ENCODE data around the gene FADS1.

The FADS1 gene

DNA sequence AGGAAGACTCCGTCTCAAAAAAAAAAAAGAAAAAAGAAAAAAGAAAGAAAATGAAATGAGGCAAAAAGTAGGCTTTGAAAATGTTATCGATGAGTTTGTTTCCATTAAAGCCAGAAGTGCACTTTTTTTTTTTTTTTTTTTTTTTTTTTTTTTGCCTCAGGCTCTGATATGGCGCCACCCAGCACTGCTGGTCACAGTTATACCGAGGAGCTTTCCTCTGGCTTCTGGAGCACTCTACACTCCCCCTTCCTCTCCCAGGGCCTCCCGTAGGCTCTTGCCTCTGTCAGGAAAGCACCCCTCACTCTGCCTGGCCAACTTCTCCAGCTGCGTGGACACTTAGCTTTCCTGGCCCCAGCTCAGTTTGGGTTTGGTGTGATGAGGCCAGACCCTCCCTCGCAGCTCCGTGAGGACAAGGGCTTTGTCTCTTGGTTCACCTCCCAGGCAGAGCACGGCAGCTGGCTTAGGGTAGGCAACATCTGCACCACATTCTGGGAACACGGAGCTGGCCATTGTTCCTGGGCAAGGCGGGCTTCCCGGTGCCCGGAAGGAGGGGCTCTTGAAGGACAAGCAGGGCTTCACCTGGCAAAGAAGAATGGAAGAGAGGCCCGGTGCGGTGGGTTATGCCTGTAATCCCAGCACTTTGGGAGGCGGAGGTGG lies 28.2 kb upstream of the FADS1 start:
- DNase-seq = no peak

DNA sequence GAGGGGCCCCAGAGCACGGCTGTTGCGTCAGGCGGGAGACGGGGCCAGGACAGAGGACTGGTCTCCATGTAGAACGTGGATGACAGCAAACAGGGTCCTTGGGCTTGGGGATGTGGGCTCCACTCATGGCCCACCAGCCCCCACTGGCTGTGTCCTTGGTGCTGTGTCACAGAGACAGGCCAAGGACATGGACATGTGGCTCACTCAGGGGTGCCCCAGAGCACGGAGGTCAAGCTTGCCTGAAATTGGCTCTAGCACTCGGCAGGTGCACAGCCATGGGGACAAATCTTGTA lies 25.7 kb upstream of the FADS1 start:
- no peak for DNase-seq

DNA sequence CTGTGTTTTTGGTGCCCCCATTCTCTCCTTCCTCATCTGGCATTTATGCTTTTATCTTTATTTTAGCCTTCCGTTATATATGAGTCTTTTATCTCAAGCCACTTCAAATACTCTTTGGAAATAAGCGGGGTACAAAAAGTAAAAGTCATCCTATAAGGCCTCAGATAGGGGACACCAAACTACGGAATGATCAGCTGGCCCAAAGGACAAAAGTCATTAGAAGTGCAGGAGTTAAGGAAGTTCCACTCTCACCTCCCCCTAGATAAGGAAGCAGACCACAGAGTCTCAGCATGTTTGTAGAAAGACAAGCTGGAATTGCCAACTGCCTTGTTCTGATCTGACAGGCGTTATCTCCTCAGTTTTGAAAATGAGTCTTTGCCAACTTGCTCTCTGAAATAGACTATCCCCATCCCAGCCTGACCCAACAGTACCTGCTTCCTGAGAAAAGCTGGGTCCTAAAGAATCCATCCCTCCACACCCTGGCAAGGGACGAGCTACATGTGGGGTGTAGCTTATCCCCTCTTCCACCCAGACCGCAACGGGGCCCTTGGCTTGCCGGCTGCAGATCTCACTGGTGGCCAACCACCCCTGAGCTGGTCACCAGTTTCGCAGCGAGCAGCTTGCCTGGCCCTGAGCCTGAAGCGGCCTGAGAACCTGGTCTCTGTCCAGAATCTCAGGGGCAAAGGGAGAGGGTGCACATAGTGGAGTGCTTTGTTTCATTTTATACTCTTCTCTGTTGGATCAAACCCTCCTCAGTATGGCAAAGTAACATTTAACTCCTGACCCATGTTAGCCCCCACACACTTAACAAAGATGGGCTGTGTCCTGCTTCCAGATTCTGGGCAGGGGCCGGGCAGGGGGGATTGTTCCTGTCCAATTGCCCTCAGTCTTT lies 25.1 kb upstream of the FADS1 start:
- no peak for DNase-seq

DNA sequence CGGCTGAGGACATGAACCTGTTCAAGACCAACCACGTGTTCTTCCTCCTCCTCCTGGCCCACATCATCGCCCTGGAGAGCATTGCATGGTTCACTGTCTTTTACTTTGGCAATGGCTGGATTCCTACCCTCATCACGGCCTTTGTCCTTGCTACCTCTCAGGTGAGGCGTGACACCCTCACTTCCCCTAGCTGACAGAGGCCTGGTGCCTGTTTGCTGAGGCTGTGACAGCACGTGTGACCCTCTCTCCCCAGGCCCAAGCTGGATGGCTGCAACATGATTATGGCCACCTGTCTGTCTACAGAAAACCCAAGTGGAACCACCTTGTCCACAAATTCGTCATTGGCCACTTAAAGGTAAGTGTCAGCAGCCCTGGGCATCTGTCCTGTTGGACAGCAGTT lies 23.6 kb upstream of the FADS1 start:
- no peak for DNase-seq

DNA sequence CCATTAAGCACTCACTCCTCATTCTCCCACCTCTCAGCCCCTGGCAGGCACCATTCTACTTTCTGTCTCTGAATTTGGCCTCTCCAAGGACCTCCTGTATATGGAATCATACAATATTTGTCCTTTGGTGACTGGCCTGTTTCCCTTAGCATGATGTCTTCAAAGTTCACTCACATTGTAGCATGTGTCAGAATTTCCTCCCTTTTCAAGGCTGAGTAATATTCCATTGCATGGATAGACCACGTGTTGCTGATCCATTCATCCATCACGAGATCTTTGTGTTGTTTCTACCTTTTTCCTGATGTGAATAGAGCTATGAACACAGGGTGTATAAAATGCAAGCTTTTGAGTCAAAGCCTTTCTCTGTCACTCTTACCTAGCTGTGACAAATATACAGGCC lies 22.9 kb upstream of the FADS1 start:
- DNase-seq = no peak

DNA sequence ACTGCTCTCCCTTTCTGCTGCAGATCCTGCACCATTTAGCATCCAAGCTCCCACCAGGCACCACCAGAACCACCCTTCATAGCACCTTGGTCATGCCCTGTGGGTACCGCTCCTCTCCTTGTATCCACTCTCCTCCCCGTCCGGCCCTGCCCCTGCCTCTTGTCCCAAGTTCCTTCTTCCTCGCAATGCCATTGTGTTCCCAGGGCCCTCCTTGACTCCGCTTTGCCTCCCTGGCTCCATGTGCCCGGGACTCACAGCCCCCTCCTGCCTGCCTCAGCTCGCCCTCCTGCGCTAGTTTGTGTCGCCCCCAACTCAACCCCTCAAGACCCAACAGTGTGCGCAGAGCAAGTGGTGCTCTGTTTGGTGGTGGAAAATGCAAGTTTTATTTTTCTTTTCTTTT lies 22.1 kb upstream of the FADS1 start:
- DNase-seq = no peak

DNA sequence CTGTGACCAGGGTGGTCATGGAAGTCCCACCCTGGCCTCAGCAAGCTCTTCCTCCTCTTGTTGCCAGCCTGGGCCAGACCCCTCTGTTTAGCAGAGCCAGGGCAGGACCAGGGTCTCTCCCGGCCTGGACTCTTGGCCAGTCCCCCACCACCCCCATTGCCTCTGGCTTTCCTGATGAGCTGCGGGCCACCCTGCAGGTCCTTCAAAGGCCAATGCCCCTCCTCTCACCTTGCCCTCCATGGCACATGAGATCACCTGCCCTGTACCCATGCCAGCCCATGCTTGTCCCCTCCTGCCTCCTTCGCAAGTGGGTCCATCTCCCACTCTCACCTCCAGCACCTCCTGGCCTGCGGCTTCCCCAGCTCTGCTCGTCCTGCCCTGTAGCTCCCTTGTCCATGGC lies 21.7 kb upstream of the FADS1 start:
- DNase-seq = no peak

DNA sequence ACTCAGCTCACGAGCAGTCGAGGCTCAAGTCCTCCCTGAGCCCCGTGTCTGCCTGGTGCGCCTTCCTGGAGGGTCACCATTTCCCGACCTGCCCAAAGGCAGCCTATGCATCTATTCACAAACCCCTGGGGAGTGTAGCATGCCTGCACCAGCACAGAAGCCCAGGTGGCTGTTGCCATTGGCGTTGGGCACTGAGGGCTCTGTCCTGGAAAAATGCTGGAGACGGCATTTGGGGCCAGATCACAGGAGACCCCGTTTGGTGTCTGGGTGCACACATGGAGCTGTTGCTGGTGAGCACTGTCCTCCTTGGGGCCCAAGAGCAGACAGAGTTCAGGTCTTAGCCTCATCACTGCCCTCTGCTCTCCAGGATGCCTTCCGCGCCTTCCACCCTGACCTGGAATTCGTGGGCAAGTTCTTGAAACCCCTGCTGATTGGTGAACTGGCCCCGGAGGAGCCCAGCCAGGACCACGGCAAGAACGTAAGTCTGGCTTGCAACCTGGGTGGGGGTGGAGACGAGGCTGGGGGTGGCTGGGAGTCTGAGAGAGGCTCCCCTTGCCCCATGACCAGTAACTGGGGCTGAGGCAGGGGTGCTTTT lies 20.7 kb upstream of the FADS1 start:
- no peak for DNase-seq

DNA sequence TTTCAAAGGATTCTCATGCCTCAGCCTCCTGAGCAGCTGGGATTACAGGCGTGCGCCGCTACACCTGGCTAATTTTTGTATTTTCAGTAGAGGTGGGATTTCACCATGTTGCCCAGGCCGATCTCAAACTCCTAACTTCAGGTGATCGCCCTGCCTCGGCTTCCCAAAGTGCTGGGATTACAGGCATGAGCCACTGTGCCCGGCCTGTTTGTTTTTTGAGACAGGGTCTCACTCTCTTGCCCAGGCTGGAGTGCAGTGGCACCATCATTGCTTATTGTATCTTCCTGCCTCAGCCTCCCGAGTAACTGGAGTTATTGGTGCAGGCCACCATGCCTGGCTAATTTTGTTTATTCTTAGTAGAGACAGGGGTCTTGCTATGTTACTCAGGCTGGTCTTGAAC lies 19.4 kb upstream of the FADS1 start:
- DNase-seq = no peak

DNA sequence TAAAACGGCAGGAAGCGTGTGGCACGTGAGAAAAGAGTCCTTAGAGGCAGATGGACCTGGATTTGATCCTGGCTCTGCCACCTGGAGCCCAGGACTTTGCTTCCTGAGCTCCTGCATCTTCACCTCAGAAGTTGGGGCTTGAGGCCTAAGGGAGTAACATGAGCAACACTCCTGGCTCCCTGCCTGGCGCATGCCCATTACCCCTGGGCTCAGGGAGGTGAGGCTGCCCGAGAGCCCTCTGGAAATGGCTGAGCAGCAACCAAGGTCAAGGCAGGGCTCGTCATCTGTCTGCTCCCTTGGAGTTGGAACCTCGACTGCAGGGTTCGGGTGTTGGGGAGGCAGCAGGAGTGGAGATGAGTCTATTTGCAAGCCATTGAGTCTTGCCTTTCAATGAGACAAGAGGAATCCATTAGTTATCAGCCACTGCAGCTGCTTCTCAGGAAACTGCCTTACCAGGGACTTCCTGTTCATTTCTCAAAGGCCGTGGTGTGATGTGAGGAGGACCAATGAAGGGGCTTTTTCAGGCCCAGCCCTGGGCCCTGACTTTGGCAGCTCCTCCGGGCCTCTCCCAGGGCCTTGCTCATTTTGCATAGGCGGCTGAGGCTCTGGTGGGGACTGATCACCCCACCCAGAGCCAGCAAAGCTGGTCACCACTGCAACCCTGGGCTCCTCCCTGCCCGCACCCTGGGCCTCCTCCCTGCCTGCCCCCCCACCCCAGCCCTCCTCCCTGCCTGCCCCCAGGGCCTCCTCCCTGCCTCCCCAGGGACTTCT lies 17.7 kb upstream of the FADS1 start:
- peak; percentile 9 to 28 for DNase-seq

DNA sequence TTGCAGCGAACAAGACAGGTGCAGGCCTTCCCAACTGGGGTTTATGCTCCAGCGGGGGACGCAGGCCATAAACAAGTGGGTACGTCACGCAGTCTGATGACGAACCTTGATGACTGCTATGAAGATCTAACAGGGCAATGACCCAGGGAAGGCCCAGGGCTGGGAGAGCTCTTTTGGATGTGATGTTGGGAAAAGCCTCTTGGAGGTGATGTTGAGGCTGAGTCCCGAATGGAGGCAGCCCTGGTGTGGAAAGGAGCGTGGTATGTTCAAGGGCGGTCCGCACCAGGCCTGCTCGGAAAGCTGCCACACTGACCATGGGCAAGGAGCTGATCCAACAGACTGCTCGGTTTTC lies 17.1 kb upstream of the FADS1 start:
- DNase-seq = no peak

DNA sequence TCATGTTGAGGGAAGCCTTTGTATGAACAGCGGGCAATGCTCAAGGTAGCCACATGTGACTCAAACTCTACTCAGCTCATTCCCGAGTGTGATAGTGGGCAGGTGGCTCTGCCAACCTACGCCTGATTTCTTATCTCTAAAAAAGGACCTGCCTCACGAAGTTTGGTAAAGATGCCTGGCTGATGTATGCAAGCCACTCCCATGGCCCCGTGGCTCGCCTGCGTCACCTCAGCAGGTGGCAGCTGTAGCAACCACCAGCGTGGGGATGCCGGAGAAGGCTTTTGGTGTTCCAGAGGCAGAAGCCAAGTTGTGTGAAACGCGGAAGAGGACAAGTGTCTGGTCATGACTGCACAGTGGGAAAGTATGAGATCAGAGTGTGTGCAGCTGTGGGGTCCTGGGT lies 16.7 kb upstream of the FADS1 start:
- no peak for DNase-seq

DNA sequence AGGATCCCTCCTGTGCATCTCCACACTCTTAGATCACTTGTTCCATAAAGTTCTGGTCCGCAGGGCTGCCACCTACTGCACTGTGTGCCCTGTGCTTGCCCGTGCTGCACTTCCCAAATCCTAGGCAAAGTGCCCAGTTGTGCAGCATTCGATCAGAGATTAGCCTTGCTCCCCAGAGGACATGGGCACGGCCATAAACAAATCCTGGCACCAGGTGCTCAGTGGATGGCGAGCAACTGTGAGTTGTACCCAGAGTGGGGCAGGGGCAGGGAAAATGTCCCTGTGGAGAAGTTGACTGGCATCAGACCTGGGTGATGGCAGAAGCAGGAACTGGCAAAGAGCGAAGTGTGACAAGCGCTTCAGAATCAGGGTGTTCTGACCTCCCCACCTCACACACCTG lies 16.0 kb upstream of the FADS1 start:
- DNase-seq = no peak

DNA sequence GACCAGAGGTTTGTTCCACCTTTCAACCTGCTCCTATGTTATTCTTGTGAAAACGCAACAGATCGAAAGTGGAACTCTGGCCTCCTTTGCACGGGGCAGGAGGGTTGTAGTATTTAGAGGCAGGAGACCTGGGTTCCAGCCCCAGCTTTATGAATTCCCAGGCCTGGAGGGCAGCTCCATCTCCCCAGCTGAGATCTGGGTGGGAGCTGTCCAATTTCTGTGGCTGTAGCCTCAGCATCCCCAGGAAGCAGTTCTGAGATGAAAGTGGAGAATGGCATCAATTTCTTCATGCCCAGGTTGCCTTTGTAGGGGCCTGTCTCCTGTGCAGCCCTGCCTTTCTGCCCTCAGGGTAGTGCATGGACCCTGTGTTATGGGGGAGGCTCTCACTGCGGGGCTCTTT lies 15.4 kb upstream of the FADS1 start:
- no peak for DNase-seq

DNA sequence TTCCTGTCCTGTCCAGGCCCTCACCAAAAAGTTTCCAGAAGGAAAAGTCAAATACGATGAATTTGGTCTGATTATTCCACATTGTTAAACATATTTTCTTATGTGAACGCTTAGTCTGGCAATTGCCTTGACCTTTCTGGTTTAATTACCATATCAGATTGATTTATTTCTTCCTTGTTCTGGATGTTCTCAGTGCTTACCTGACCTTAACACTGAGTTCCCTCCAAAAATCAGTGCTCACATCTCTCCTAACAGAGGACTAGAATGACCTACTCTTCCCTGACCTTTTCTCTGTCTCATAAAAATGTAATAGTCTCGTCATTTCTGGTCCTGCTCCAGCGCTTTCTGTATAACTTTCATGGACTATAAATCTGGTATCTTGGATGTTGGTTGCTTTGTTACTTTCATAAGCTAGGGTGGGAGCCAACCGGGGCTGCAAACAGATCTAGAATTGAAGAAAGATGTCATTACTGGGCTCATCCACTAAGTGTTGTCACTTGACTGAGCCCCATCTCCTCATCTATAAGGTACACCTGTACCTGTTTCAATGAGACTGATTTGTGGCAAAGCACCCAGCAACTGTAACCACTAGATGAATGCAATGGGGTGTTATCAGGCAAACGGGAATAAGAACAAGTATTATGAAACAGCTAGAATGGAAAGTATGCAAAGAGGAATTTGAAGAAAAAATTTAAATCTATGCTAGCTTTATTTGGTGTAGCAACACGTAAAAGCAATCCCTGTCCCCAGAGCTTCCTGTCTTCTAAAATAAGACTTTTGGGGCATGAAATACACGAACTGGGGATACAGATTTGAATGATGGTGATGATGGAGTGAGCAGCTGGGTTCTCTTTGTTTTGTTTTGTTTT lies 13.7 kb upstream of the FADS1 start:
- DNase-seq = no peak

DNA sequence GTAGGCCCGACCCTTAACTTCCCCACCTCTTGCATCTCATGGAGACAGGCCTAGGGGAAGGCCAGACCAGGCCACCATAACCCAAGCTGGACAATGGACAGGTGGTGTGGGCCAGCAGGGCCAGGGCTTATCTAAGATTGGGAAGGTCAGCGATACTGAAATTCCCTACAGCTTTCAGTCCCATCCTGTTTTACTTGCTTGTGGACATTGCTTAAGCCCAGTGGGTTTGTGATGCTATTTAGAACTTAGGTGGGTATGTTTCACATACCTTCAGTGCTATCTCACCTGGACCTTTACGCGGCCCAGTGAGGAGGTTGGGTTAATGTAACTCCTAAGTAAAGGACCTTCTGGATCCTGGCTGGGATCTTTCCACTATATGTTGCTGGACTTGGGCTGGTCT lies 13.0 kb upstream of the FADS1 start:
- no peak for DNase-seq

DNA sequence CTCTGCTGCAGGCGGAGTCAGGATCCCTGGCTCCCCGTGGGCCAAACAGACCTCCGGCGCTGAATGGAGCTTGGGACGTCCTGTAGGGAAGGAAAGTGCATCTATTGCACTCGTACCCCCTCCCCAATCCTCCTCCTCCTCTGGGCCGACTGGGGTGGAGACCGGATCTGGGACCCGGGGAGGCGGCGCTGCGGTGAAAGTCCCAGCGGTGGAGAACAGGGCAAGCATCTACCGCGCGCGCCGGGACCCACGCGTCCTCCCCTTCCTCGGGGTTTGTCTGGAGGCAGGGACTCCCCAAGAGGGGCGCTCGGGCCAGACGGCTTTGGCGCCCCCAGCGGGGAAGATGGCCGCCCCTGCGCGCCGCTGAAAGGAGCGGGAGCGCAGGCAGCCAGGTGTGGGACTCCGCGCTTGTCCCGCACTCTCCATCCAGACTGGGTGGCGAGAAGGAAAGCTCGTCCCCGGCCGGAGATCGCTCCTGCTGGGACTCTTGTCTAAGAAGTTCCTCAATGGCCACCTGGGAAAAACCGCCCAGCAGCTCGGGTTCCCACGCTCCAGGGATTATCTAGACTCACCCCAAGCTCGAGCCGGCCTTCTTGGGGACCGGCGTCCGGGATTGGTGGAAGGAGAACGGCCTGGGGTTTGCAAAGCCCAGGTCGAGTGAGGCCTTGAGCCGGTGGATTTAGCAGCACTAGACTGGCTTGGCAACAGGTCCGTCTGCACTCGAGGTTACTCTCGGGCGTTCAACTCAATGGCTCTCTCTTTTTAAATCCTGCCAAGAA lies 12.0 kb upstream of the FADS1 start:
- DNase-seq = peak in 1 of 2 experiments; percentile 23

DNA sequence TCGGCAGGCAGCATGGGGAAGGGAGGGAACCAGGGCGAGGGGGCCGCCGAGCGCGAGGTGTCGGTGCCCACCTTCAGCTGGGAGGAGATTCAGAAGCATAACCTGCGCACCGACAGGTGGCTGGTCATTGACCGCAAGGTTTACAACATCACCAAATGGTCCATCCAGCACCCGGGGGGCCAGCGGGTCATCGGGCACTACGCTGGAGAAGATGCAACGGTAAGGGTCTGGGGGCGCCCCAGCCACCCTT lies 11.5 kb upstream of the FADS1 start:
- DNase-seq = no peak

DNA sequence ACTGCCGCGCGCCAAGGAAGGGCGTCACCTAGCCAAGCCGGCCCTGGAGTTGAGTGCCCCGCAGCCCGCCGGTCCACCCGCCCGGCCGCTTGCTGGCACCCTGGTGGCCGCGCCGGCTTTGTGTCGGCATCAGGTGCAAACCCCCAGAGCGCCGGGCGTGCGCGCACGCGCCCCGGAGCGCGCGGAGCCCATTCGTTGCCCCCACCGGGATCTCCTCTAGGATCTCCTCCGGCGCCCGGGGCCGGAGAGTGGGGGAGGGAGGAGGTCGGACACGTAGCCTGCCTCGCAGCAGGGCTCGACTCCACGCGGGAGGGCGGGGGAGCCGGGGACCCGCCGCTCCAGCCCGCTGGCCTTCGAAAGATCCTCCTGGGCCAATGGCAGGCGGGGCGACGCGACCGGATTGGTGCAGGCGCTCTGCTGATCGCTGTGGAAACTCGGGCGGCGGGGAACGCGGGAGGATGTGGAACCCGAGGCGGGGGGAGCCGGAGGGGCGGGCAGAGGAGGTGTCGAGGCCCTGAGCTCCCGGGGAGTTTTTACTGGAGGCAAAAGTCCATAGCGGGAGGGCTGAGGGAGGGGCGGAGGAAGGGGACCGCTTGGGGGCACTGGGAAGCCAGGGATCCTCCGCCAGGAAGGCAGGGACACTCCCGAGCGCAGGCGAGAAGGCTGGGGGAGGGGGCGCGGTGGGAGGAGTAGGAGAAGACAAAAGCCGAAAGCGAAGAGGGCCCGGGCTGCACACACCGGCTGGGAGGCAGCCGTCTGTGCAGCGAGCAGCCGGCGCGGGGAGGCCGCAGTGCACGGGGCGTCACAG lies 11.0 kb upstream of the FADS1 start, which contains the start of gene FADS2:
Gene FADS2 (plus strand): TSS at position 730 of the 808 bp plus-strand sequence. CDS start 91 bp downstream, outside the sequence.
- DNase-seq = peak; percentile 54 to 65

DNA sequence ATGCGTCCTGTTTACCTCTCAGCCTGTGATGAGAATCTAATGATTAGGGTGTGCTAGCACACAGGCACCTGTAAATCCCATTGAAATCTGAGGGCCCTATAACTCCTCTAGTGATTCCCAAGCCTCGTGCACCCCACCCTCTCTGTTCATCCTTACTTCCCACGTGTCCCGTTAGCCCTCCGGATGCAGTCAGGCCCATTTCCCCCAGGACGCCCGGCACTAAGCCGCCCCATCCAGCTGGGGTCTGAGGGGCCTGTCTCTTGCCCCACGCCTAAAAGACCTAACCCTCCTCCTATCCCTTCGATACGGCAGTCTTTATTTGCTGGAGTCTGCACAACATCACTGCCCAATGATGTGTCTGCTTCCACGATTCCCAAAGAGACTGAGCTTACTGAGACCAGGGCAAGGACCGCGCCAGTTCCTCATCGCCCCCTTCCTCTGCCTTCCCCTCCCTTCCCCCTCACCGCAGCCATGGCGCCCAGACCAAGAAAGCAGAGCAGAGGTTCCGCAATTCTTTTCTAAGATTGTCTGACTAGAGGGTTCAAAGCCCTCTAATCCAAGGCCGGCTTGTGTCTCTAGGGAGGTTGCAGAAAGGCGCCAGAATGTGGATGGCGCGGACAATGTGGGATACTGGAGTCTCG lies 10.2 kb upstream of the FADS1 start:
- DNase-seq = no peak

DNA sequence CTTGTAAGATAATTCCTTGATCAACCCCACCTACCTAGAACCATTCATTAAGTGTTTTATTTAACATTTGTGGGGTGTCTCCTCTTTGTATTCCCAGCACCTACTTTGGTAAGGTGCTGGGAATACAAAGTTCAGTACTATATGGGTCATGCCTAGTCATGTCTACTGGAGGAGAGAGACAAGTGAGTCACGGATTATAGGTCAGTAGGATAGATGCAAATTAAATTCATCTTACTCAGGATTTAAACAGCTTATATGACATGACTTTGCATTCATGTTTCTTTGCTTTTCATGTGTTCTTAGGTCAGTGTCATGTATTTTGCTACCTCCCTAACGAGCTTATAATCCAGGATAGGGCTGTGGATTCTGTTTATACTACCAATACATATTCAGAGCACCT lies 3.4 kb upstream of the FADS1 start:
- DNase-seq = no peak

All from stimulated activated CD4-positive, alpha-beta T cell treated with anti-CD3 and anti-CD28 coated beads, Interleukin-4, amount 100 ng/mL, for 4 hours (primary cell).